ENCODE data around the gene OR52A1. TPM values are rescaled to one million over a fixed set of nuclear protein-coding genes. Genes with fewer than 3 reads are reported as not detected.
"Not testable (repeated sequence)": the region's sequence is repeated elsewhere in the genome, so short reads cannot be mapped to it uniquely, and the experiment has no call there.

Gene OR52A1
- total RNA-seq, 4 donors from 2014 or later, result not detected

DNA sequence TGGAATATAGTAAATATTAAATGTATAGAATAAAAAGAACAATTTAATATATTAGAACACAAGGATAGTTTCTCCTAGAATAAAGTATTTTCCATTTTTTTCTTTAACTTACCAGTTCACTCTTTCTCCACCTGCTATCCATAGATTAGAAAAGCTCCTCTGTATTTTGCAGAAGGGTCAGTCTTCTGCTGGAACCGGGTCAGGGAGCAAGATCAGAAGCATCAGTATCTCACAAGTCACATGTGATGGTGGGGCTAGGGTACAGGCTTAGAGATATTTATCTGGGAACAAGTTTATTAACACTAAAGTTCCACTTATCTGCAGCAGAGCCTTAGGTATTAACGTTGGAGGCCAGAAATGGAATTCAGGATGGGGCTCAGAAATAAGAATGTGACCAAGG lies 17.3 kb upstream of the OR52A1 start:
- 60% methylated on average over 2 of the region's 2 CpGs for WGBS
- H3K36me3 ChIP-seq, result no peaks in the 10 kb centered on the region
- H3K9me3 ChIP-seq, result no peaks in the 10 kb centered on the region
- H3K4me1 ChIP-seq, result no peaks in the 10 kb centered on the region
- H3K27ac ChIP-seq, result no peak overlapping the region
- DNase-seq (ENCODE audit: low spot score in 2 of 2), result no peak
- TF ChIP-seq EP300 (IDR thresholded peaks at IDR 0.05) (no peak), POLR2A (IDR thresholded peaks at IDR 0.05) (no peak), POLR2AphosphoS5 (IDR thresholded peaks at IDR 0.05) (no peak)
- TF ChIP-seq, protein P1, sequence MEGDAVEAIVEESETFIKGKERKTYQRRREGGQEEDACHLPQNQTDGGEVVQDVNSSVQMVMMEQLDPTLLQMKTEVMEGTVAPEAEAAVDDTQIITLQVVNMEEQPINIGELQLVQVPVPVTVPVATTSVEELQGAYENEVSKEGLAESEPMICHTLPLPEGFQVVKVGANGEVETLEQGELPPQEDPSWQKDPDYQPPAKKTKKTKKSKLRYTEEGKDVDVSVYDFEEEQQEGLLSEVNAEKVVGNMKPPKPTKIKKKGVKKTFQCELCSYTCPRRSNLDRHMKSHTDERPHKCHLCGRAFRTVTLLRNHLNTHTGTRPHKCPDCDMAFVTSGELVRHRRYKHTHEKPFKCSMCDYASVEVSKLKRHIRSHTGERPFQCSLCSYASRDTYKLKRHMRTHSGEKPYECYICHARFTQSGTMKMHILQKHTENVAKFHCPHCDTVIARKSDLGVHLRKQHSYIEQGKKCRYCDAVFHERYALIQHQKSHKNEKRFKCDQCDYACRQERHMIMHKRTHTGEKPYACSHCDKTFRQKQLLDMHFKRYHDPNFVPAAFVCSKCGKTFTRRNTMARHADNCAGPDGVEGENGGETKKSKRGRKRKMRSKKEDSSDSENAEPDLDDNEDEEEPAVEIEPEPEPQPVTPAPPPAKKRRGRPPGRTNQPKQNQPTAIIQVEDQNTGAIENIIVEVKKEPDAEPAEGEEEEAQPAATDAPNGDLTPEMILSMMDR (IDR thresholded peaks at IDR 0.05), result no peak
- H3K27me3 ChIP-seq, result no peaks in the 10 kb centered on the region
- H3K4me3 ChIP-seq, result no peak overlapping the region

DNA sequence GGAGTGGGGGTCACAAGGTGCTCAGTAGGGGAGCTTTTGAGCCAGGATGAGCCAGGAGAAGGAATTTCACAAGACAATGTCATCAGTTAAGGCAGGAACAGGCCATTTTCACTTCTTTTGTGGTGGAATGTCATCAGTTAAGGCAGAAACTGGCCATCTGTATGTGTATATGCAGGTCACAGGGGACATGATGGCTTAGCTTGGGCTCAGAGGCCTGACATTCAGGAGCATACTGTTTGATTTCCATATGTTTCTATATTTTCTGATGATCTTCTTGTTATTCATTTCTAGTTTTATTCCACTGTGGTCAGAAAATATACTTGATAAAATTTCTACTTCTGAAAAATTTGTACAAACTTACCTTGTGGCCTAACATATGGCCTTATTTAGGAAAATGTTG lies 11.3 kb upstream of the OR52A1 start:
- not testable (repeated sequence) for H3K9me3 ChIP-seq; DNase-seq (ENCODE audit: low spot score in 2 of 2); H3K4me1 ChIP-seq; H3K27ac ChIP-seq; H3K27me3 ChIP-seq; H3K4me3 ChIP-seq; H3K36me3 ChIP-seq

DNA sequence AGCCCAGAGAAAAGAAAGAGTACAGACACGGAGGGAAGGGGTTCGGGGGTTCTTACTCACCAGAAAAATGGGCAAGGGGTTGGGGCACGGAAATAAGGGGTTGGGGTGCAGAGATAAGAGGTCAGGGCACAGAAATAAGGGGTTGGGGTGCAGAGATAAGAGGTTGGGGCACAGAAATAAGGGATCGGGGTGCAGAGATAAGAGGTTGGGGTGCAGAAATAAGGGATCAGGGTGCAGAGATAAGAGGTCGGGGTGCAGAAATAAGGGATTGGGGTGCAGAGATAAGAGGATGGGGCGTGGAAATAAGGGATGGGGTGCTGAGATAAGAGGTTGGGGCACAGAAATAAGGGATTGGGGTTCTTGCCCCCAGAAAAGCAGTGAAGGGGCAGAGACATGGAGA lies 10.2 kb upstream of the OR52A1 start:
- H3K27me3 ChIP-seq; DNase-seq (ENCODE audit: low spot score in 2 of 2); H3K9me3 ChIP-seq; H3K4me3 ChIP-seq; H3K4me1 ChIP-seq; H3K36me3 ChIP-seq; H3K27ac ChIP-seq: not testable (repeated sequence)
- 73% methylated on average over 6 of the region's 6 CpGs for WGBS

DNA sequence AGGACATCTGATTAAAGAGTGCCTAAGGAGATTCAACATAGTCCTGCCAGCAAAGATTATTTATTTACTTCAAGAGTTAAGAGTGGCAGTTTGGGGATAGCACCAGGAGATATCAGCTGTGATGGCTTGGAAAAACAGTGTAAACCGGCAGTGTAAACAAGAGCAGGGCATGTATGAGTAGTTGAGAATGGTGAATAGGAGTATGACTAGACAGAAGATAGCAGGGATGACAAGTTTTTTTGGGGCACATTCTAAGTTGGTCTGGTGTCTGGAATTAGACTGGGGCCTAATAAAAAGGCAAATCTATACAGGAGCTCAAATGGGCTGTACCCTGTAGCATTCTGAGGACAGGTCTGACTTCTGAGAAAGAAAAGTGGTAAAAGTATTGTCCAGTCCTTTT lies 6.5 kb upstream of the OR52A1 start:
- H3K36me3 ChIP-seq; H3K9me3 ChIP-seq; H3K27ac ChIP-seq; H3K4me3 ChIP-seq; DNase-seq (ENCODE audit: low spot score in 2 of 2); H3K4me1 ChIP-seq; H3K27me3 ChIP-seq: not testable (repeated sequence)
- WGBS, result 94% methylated on average over 1 of the region's 1 CpG

DNA sequence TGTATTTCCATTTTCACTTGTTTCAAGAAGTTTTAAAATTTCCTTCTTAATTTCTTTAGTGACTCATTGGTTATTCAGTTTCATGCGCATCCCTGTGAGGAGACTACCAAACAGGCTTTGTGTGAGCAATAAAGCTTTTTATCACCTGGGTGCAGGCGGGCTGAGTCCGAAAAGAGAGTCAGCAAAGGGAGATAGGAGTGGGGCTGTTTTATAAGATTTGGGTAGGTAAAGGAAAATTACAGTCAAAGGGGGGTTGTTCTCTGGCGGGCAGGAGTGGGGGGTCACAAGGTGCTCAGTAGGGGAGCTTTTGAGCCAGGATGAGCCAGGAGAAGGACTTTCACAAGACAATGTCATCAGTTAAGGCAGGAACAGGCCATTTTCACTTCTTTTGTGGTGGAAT lies 5.7 kb upstream of the OR52A1 start:
- not testable (repeated sequence) for DNase-seq (ENCODE audit: low spot score in 2 of 2); H3K36me3 ChIP-seq; H3K9me3 ChIP-seq; H3K27me3 ChIP-seq; H3K4me1 ChIP-seq; H3K4me3 ChIP-seq; H3K27ac ChIP-seq
- 94% methylated on average over 4 of the region's 4 CpGs for WGBS

DNA sequence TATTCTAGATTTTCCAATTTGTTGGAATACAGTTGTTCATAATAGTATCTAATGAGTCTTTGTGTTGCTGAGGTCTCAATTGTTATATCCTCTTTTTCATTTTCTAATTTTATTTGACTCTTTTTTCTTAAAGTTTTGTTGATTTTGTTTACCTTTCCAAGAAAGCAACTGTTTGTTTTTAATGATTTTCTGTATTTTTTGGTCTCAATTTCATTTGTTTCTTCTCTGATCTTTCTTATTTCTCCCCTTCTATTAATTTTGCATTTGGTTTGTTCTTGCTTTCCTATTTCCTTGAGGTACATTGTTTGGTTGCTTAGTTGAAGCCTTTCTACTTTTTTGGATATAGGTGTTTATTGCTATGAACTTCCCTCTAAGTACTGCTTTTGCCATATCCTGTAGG lies 5.2 kb upstream of the OR52A1 start:
- no peak overlapping the region for H3K27ac ChIP-seq
- no peaks in the 10 kb centered on the region for H3K27me3 ChIP-seq
- no peak overlapping the region for H3K4me3 ChIP-seq
- no peaks in the 10 kb centered on the region for H3K36me3 ChIP-seq
- TF ChIP-seq POLR2A (IDR thresholded peaks at IDR 0.05), result no peak
- no peak for TF ChIP-seq POLR2AphosphoS5 (IDR thresholded peaks at IDR 0.05)
- TF ChIP-seq EP300 (IDR thresholded peaks at IDR 0.05), result no peak
- TF ChIP-seq, protein P1 (IDR thresholded peaks at IDR 0.05), result no peak
- no peak for DNase-seq (ENCODE audit: low spot score in 2 of 2)
- H3K4me1 ChIP-seq, result no peaks in the 10 kb centered on the region
- no peaks in the 10 kb centered on the region for H3K9me3 ChIP-seq

DNA sequence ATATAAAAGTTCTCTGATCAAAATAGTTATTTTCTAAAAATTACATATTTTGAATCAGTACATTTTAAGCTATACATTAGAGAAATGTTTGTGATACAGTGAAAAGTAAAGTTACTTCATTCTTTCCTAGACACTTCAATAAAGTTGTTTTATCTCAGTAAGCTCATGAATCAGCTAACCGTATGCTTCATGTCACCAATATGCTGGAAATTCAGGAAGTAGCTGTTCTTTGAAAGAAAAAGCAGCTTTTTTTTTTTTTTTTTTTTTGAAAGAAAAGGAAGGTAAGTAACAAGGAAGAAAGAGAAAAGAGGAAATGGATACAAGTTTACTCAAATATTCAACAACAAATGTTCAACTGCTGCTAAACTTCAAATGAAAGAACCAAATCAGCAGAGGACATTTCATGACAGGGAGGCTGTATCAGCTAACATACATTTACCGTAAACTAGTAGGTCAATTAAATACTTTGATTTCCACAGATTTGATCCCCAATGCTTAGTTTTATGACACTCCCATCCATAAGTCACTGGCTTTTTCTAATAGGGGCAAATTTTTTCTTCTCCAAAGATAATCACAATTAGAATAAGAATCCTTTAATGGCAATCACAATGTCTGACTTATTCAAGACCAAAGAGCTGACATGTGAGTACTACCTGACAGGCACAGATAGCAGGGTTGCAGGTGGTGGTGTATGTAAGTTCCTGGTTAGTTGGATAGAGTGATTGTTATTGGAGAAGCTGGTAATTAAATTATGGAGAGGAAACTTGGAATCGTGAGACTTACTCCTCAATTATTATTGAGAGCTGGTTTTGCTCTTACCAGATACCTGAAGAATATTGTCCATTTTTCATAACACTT lies 754 bp downstream of the OR52A1 start:
- Histone ChIP-seq H3K36me3 (no peaks in the 10 kb centered on the region), H3K4me1 (no peaks in the 10 kb centered on the region), H3K27ac (no peak overlapping the region), H3K4me3 (no peak overlapping the region), H3K9me3 (no peaks in the 10 kb centered on the region), H3K27me3 (no peaks in the 10 kb centered on the region)
- WGBS, result 55% methylated on average over 3 of the region's 3 CpGs
- no peak for DNase-seq (ENCODE audit: low spot score in 2 of 2)
- TF ChIP-seq POLR2A (IDR thresholded peaks at IDR 0.05) (no peak), EP300 (IDR thresholded peaks at IDR 0.05) (no peak), POLR2AphosphoS5 (IDR thresholded peaks at IDR 0.05) (no peak)
- TF ChIP-seq, protein P1 (IDR thresholded peaks at IDR 0.05), result no peak

All from suprapubic skin (tissue), 4 donors.